HEK293 (cell line): ENCODE data around the gene TXNRD2.

Experiments
- CTCF ChIA-PET: fragments of 350-600 bp; formaldehyde crosslinking; extraction: SDS; loops from one replicate; lab custom pipeline; 2021; ENCODE audit warnings: antibody characterized with exemption; lab: Yijun Ruan, JAX
- POLR2A ChIA-PET: fragments of 300-600 bp; formaldehyde crosslinking; extraction: SDS; loops from one replicate; lab custom pipeline; 2020; ENCODE audit warnings: antibody characterized with exemption, inconsistent platforms; lab: Yijun Ruan, JAX
- H3K27ac ChIP-seq: fragments of 200-500 bp; sonication (Bioruptor generic); 2 replicates; pipeline ENCODE4 v1.5.1; 2014; ENCODE audit warnings: low read depth, low read length, control low read depth, inconsistent platforms; ENCODE audit errors: extremely low read depth
- H3K36me3 ChIP-seq, 2 experiments: fragments of 200-500 bp in 1 of 2; sonication (Bioruptor generic) in 1 of 2; 1 replicate in 1 of 2; 2 replicates in 1 of 2; pipeline ENCODE4 v1.5.1; 2014 to 2017; ENCODE audit warnings: inconsistent platforms in 2 of 2, low read length in 2 of 2; ENCODE audit not compliant: control insufficient read depth in 2 of 2, insufficient read depth in 1 of 2
- H3K4me1 ChIP-seq: fragments of 200-500 bp; sonication (Bioruptor generic); 2 replicates; pipeline ENCODE4 v1.5.1; 2014; ENCODE audit warnings: mild to moderate bottlenecking, low read length, inconsistent platforms; ENCODE audit not compliant: control insufficient read depth, insufficient read depth
- H3K4me3 ChIP-seq: 2 replicates; pipeline ENCODE4 v1.5.1; 2011; ENCODE audit warnings: low read depth, mild to moderate bottlenecking, control low read depth, low read length, moderate library complexity
- H3K9me3 ChIP-seq: fragments of 200-500 bp; sonication (Bioruptor generic); 2 replicates; pipeline ENCODE4 v1.5.1; 2014; ENCODE audit warnings: low read depth, low read length, inconsistent platforms; ENCODE audit not compliant: control insufficient read depth, insufficient read depth
- HOXC10 ChIP-seq: sonication (generic); formaldehyde crosslinking; IDR thresholded peaks from 2 replicates; pipeline ENCODE4 v1.8.1; 2023; ENCODE audit warnings: mild to moderate bottlenecking, missing genetic modification reagents
- KLF1 ChIP-seq: fragments of 450-650 bp; formaldehyde crosslinking; IDR thresholded peaks from 2 replicates; pipeline ENCODE4 v1.5.1; 2016; ENCODE audit warnings: missing biosample characterization, missing genetic modification characterization
- KLF8 ChIP-seq: fragments of 450-650 bp; formaldehyde crosslinking; IDR thresholded peaks from 2 replicates; pipeline ENCODE4 v1.5.1; 2016; ENCODE audit warnings: missing biosample characterization, missing genetic modification characterization
- MEIS1 ChIP-seq: sonication (generic); formaldehyde crosslinking; IDR thresholded peaks from 2 replicates; pipeline ENCODE4 v1.8.1; 2022; ENCODE audit warnings: missing genetic modification reagents, mild to moderate bottlenecking, borderline replicate concordance
- TRIM28 ChIP-seq: IDR thresholded peaks from 2 replicates; pipeline ENCODE4 v1.6.1; 2011; ENCODE audit warnings: low read length, control low read depth, borderline replicate concordance
- YY2 ChIP-seq: fragments of 450-650 bp; formaldehyde crosslinking; IDR thresholded peaks from 2 replicates; pipeline ENCODE4 v1.5.1; 2016; ENCODE audit warnings: missing biosample characterization, missing genetic modification characterization
- ZFP3 ChIP-seq: fragments of 450-650 bp; formaldehyde crosslinking; IDR thresholded peaks from 2 replicates; pipeline ENCODE4 v1.5.1; 2016; ENCODE audit warnings: low read depth, missing biosample characterization, missing genetic modification characterization
- ZNF133 ChIP-seq: fragments of 450-650 bp; formaldehyde crosslinking; IDR thresholded peaks from 2 replicates; pipeline ENCODE4 v1.5.1; 2016; ENCODE audit warnings: missing biosample characterization, missing genetic modification characterization
- ZNF174 ChIP-seq: fragments of 450-650 bp; formaldehyde crosslinking; IDR thresholded peaks from 2 replicates; pipeline ENCODE4 v1.5.0; 2017; ENCODE audit warnings: missing biosample characterization, mild to moderate bottlenecking, missing genetic modification characterization
- ZNF2 ChIP-seq: fragments of 450-650 bp; formaldehyde crosslinking; IDR thresholded peaks from 2 replicates; pipeline ENCODE4 v1.5.1; 2016; ENCODE audit warnings: missing biosample characterization, missing genetic modification characterization
- ZNF239 ChIP-seq: fragments of 450-650 bp; formaldehyde crosslinking; IDR thresholded peaks from 2 replicates; pipeline ENCODE4 v1.5.1; 2016; ENCODE audit warnings: missing biosample characterization, missing genetic modification characterization
- ZNF341 ChIP-seq: fragments of 450-650 bp; formaldehyde crosslinking; IDR thresholded peaks from 2 replicates; pipeline ENCODE4; 2016; ENCODE audit warnings: low read depth, missing biosample characterization, missing genetic modification characterization
- ZNF354C ChIP-seq: fragments of 450-650 bp; formaldehyde crosslinking; IDR thresholded peaks from 2 replicates; pipeline ENCODE4 v1.5.1; 2016; ENCODE audit warnings: missing biosample characterization, missing genetic modification characterization, low read depth, borderline replicate concordance
- ZNF394 ChIP-seq: fragments of 450-650 bp; formaldehyde crosslinking; IDR thresholded peaks from 2 replicates; pipeline ENCODE4 v1.5.1; 2016; ENCODE audit warnings: missing biosample characterization, missing genetic modification characterization, mild to moderate bottlenecking, moderate library complexity, borderline replicate concordance
- ZNF48 ChIP-seq: fragments of 450-650 bp; formaldehyde crosslinking; IDR thresholded peaks from 2 replicates; pipeline ENCODE4 v1.5.1; 2016; ENCODE audit warnings: missing biosample characterization, missing genetic modification characterization
- ZNF664 ChIP-seq: fragments of 450-650 bp; formaldehyde crosslinking; IDR thresholded peaks from 2 replicates; pipeline ENCODE4 v1.5.1; 2016; ENCODE audit warnings: missing biosample characterization, missing genetic modification characterization
- ZNF670 ChIP-seq: fragments of 450-650 bp; formaldehyde crosslinking; IDR thresholded peaks from 2 replicates; pipeline ENCODE4 v1.5.1; 2016; ENCODE audit warnings: missing biosample characterization, missing genetic modification characterization, low read depth
- ZNF76 ChIP-seq: fragments of 450-650 bp; formaldehyde crosslinking; IDR thresholded peaks from 2 replicates; pipeline ENCODE4; 2016; ENCODE audit warnings: low read depth, missing biosample characterization, missing genetic modification characterization, borderline replicate concordance
- TF ChIP-seq, protein P1 (sequence below): fragments of 450-650 bp; formaldehyde crosslinking; IDR thresholded peaks from 2 replicates; pipeline ENCODE4 v1.5.1; 2016; ENCODE audit warnings: missing biosample characterization, missing genetic modification characterization
- TF ChIP-seq, protein P2 (sequence below): fragments of 450-650 bp; formaldehyde crosslinking; IDR thresholded peaks from 2 replicates; pipeline ENCODE4; 2016; ENCODE audit warnings: missing biosample characterization, missing genetic modification characterization
- TF ChIP-seq, protein P3 (sequence below): fragments of 450-650 bp; formaldehyde crosslinking; IDR thresholded peaks from 2 replicates; pipeline ENCODE4 v1.5.1; 2016; ENCODE audit warnings: missing biosample characterization, missing genetic modification characterization, borderline replicate concordance

The TXNRD2 gene

DNA sequence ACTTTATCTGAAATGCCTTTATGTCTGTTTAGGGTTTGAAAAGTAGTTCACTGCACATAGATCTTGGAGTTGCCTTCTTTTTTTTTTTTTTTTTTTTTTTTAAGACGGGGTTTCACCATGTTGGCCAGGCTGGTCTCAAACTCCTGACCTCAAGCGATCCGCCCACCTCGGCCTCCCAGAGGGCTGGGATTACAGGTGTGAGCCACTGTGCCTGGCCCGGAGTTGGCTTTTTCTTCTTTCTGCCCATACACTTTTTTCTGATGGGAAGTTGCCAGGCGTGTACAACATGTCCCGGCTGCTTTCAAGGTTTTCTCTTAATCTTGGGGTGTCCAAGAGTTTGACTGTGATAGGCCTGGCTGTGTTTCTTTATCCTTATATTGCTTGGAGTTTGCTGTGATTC lies 74.0 kb downstream of the TXNRD2 start:
- Histone ChIP-seq H3K9me3 (no peaks in the 10 kb centered on the region), H3K4me3 (no peak overlapping the region), H3K36me3 (no peaks in the 10 kb centered on the region), H3K4me1 (no peaks in the 10 kb centered on the region), H3K27ac (no peak overlapping the region)
- CTCF ChIA-PET = interaction anchor here (0.7 to 1.5 kb wide), 2 partner anchors 43 to 137 kb away, joined by 3 to 7 read pairs; no protein-coding TSS in a partner anchor
- POLR2A ChIA-PET = interaction anchor here (1.2 kb wide), 1 partner anchor 12 kb away, joined by 4 read pairs; no protein-coding TSS in a partner anchor
- TF ChIP-seq ZNF2 (tag by site-specific recombination) = no peak
- no peak for TF ChIP-seq ZNF664
- no peak for TF ChIP-seq TRIM28
- TF ChIP-seq, protein P1, sequence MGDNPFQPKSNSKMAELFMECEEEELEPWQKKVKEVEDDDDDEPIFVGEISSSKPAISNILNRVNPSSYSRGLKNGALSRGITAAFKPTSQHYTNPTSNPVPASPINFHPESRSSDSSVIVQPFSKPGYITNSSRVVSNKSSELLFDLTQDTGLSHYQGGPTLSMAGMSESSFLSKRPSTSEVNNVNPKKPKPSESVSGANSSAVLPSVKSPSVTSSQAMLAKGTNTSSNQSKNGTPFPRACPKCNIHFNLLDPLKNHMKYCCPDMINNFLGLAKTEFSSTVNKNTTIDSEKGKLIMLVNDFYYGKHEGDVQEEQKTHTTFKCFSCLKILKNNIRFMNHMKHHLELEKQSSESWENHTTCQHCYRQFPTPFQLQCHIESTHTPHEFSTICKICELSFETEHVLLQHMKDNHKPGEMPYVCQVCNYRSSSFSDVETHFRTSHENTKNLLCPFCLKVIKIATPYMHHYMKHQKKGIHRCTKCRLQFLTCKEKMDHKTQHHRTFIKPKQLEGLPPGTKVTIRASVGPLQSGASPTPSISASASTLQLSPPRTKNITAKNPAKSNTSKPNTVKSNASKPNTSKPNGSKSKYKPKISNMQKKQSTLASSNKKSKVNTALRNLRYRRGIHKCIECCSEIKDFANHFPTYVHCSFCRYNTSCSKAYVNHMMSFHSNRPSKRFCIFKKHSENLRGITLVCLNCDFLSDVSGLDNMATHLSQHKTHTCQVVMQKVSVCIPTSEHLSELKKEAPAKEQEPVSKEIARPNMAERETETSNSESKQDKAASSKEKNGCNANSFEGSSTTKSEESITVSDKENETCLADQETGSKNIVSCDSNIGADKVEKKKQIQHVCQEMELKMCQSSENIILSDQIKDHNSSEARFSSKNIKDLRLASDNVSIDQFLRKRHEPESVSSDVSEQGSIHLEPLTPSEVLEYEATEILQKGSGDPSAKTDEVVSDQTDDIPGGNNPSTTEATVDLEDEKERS (tag by site-specific recombination) = no peak
- TF ChIP-seq MEIS1 (CRISPR knock-in tag) = no peak
- no peak for TF ChIP-seq ZNF48 (tag by site-specific recombination)
- TF ChIP-seq ZNF394 (tag by site-specific recombination) = no peak
- no peak for TF ChIP-seq ZNF76
- no peak for TF ChIP-seq ZFP3 (tag by site-specific recombination)
- TF ChIP-seq ZNF239 (tag by site-specific recombination) = no peak
- TF ChIP-seq YY2 = no peak
- TF ChIP-seq KLF8 (tag by site-specific recombination) = no peak
- TF ChIP-seq ZNF354C (tag by site-specific recombination) = no peak
- no peak for TF ChIP-seq ZNF133 (tag by site-specific recombination)
- no peak for TF ChIP-seq ZNF174
- TF ChIP-seq, protein P2, sequence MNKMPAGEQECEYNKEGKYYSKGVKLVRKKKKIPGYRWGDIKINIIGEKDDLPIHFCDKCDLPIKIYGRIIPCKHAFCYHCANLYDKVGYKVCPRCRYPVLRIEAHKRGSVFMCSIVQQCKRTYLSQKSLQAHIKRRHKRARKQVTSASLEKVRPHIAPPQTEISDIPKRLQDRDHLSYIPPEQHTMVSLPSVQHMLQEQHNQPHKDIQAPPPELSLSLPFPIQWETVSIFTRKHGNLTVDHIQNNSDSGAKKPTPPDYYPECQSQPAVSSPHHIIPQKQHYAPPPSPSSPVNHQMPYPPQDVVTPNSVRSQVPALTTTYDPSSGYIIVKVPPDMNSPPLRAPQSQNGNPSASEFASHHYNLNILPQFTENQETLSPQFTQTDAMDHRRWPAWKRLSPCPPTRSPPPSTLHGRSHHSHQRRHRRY (tag by site-specific recombination) = no peak
- no peak for TF ChIP-seq ZNF670 (tag by site-specific recombination)
- no peak for TF ChIP-seq ZNF341 (tag by site-specific recombination)

DNA sequence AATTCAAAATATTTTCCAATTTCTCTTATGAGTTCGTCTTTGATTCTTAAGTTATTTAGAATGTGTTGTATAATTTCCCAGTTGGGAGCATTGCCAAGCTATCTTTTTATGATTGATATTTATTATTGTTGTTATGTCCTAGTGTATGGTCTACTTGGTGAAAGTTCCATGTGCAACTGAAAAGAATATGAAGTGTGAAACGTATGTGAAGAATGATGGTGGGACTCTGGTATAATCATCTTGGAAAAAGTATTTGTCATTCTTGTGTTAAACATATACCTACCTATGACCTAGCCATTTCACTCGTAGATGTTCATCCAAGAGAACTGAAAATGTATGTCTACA lies 75.0 kb downstream of the TXNRD2 start:
- H3K36me3 ChIP-seq = no peaks in the 10 kb centered on the region
- TF ChIP-seq, protein P3, sequence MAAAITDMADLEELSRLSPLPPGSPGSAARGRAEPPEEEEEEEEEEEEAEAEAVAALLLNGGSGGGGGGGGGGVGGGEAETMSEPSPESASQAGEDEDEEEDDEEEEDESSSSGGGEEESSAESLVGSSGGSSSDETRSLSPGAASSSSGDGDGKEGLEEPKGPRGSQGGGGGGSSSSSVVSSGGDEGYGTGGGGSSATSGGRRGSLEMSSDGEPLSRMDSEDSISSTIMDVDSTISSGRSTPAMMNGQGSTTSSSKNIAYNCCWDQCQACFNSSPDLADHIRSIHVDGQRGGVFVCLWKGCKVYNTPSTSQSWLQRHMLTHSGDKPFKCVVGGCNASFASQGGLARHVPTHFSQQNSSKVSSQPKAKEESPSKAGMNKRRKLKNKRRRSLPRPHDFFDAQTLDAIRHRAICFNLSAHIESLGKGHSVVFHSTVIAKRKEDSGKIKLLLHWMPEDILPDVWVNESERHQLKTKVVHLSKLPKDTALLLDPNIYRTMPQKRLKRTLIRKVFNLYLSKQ (tag by site-specific recombination) = no peak
- TF ChIP-seq HOXC10 (CRISPR knock-in tag) (no peak), KLF1 (tag by site-specific recombination) (no peak)
- no peaks in the 10 kb centered on the region for H3K9me3 ChIP-seq
- CTCF ChIA-PET = interaction anchor here (0.7 to 1.5 kb wide), 4 partner anchors 12 to 136 kb away, joined by 3 to 7 read pairs (median 4); no protein-coding TSS in a partner anchor
- POLR2A ChIA-PET = interaction anchor here (0.6 to 1.3 kb wide), 3 partner anchors 11 to 90 kb away, joined by 4 to 8 read pairs (median 5); no protein-coding TSS in a partner anchor
- H3K27ac ChIP-seq = no peak overlapping the region
- no peaks in the 10 kb centered on the region for H3K4me1 ChIP-seq
- no peak overlapping the region for H3K4me3 ChIP-seq
